Dermis lymphatic vessel endothelial cell (primary cell): ENCODE results near the gene APBA3. TPM values are rescaled to one million over a fixed set of nuclear protein-coding genes. Genes with fewer than 3 reads are reported as not detected.

Experiments used
- total RNA-seq: library from RNA; depleted of rRNA; stranded (reverse); fragments of >200 nt; gene quantifications from 2 replicates; pipeline ENCODE4 v1.2.1, GENCODE V29; 2014

Gene APBA3, protein sequence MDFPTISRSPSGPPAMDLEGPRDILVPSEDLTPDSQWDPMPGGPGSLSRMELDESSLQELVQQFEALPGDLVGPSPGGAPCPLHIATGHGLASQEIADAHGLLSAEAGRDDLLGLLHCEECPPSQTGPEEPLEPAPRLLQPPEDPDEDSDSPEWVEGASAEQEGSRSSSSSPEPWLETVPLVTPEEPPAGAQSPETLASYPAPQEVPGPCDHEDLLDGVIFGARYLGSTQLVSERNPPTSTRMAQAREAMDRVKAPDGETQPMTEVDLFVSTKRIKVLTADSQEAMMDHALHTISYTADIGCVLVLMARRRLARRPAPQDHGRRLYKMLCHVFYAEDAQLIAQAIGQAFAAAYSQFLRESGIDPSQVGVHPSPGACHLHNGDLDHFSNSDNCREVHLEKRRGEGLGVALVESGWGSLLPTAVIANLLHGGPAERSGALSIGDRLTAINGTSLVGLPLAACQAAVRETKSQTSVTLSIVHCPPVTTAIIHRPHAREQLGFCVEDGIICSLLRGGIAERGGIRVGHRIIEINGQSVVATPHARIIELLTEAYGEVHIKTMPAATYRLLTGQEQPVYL
- 15.6 and 19.4 TPM in 2 replicates for total RNA-seq

DNA sequence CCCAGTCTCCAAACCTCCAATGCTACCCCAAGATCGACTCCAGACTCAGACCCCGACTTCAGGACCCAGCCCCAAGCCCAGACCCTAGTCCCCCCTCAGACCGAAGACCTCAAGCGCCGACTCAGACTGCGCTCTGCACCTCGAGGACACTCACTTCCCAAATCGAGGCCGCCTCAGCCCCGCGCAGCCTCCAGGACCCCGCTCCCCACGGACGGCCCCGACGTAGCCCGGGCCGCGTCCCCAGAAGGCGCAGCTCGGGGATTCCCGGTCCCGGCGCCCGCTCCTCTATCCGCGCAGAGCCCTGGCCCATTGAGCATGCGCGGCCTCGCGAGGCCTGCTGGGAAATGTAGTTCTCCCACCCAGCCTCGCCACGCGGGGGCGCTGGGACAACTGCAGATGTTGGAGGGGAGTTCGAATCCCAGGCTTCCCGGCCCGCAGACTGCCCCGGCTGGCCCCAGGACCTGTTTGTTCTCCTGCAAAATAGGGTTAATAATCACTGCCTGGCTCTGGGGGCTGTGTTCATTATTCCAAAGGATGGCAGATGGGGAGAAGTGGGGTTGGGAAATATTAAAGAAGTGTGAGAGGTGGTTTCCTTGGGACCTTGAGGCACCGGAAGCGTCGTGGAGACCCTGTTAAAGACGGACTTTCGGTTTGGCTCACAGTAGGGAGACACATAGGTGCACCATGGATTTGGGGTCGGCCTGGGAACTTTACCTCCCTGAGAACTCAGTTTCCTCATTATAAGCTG lies at the start of gene APBA3:
TSS of gene APBA3 (minus strand) at position 311 of the 748 bp plus-strand sequence. CDS start 1,428 bp downstream, outside the sequence.

GRCh38 chr19:3785938-3786824 lies 24.7 kb upstream of the APBA3 start, which contains the start of gene MATK:
Gene MATK, minus strand, starts transcription at chr19:3786381. Its CDS starts 1,246 bp downstream, at chr19:3785135.

DNA sequence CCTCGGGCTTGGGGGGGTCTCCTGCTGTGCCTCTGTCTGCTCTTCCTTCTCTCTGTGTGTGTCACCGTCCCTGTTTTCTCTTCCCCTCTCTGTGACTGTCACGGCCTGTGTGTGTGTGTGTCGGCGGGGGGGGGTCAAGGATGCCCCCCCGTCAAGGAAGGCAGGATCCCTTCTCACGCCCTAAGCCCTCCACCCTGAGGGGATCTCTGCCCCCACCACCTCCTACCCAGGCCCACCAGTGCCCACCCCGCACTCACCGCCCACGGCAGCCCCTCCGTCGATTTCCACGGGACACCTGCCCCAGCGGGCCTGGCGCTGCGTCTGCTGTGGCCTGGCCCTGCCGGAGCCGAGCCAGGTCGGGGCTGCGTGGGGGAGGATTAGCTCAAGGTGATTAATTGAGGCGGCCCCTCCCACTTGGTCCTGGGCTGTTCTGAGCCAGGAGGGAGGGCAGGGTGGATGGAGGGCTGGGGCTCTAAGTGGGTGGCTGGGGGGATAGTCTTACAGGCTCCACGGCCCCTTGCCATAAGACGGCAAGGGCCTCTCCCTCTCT lies 10.5 kb upstream of the APBA3 start, which contains the start of gene RAX2:
TSS of gene RAX2 (minus strand) at position 323 of the 550 bp plus-strand sequence. CDS start 486 bp downstream, outside the sequence.

DNA sequence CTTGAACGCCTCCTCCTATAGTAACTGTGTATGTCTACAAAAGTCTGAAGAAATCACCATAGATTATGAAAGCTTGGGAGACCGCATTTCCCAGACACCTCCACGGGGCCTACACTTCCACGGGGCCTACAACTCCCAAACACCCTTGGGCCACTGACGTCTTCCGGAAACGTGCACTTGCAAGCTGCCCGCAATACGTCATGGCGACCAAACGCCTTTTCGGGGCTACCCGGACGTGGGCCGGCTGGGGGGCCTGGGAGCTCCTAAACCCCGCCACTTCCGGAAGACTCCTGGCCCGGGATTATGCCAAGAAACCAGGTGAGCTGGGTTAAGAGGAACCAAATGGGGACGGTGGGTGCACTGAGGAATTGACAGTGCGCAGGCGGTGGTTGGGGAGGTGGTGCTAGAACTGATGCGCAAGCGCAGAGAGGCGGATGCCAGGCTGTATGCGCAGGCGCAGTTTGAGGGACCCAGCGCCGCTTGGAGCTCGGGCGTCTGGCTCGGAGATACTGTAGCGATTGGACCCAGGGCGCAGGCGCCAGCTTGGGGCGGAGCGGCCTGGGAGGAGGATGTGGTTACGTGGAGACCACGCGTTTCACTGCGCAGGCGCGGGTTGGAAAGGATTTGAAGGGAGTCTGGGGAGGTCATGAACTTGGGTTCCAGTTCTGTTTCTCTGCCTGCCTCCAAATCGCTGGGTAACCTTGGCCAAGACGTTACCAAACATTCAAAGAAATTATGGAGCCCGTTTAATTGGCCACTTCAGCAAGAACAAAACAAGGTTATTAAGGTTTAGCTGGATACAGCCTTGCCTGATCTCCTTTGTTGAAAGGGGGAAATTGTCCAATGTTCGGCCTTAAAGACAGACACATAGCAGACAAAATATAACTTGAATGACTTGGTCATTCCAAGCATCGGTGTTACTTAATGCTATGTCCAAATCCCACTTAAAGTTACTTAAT lies 1.3 kb upstream of the APBA3 start, which contains the start of gene MRPL54:
TSS of gene MRPL54 (plus strand) at position 182 of the 959 bp plus-strand sequence. CDS start at position 201, 19 bp downstream.

GRCh38 chr19:3708207-3708931 lies 53.1 kb downstream of the APBA3 start, which contains the start of gene TJP3:
Gene TJP3, plus strand, starts transcription at chr19:3708384. Its CDS starts 20,049 bp downstream, at chr19:3728433.

Other genes starting within 250 kb of the APBA3 start
- gene TEKTIP1, start 222.5 kb downstream of the APBA3 start, total RNA-seq = not detected in 2 replicates
- 46.9 and 60.1 TPM in 2 replicates for gene MFSD12, start 204.1 kb downstream of the APBA3 start, total RNA-seq
- gene HMG20B, start 188.7 kb downstream of the APBA3 start, total RNA-seq = 65.3 and 66.2 TPM in 2 replicates
- gene GIPC3, start 176.2 kb downstream of the APBA3 start, total RNA-seq = 1.1 and 1.2 TPM in 2 replicates
- 1.8 and 2.6 TPM in 2 replicates for gene TBXA2R, start 154.8 kb downstream of the APBA3 start, total RNA-seq
- gene CACTIN, start 134.9 kb downstream of the APBA3 start, total RNA-seq = 17.1 and 18.7 TPM in 2 replicates
- gene PIP5K1C, start 61.2 kb downstream of the APBA3 start, total RNA-seq = 36.4 and 36.6 TPM in 2 replicates
- under 0.01 TPM in 2 replicates for gene TJP3, start 53.3 kb downstream of the APBA3 start, total RNA-seq
- gene MRPL54, start 990 bp upstream of the APBA3 start, total RNA-seq = 43.0 and 53.9 TPM in 2 replicates
- not detected in 2 replicates for gene RAX2, start 10.5 kb upstream of the APBA3 start, total RNA-seq
- 0.34 and 2.3 TPM in 2 replicates for gene MATK, start 24.7 kb upstream of the APBA3 start, total RNA-seq
- 0.09 and 0.43 TPM in 2 replicates for gene ZFR2, start 107.3 kb upstream of the APBA3 start, total RNA-seq
- gene ATCAY, start 119.0 kb upstream of the APBA3 start, total RNA-seq = not detected in 2 replicates
- gene NMRK2, start 171.4 kb upstream of the APBA3 start, total RNA-seq = not detected in 2 replicates
- 121 and 144 TPM in 2 replicates for gene DAPK3, start 209.4 kb upstream of the APBA3 start, total RNA-seq
- 2,885 and 2,904 TPM in 2 replicates for gene EEF2, start 223.8 kb upstream of the APBA3 start, total RNA-seq
- gene PIAS4, start 246.0 kb upstream of the APBA3 start, total RNA-seq = 19.0 and 26.6 TPM in 2 replicates